Keratinocyte (primary cell): ENCODE data around the gene CPNE7. TPM values are rescaled to one million over a fixed set of nuclear protein-coding genes. Genes with fewer than 3 reads are reported as not detected.

Experiments used
- DNase-seq: peaks from one replicate; pipeline ENCODE4 v3.0.0-alpha.2; 2011; ENCODE audit warnings: low read depth, missing footprints, low spot score
- FAIRE-seq: peaks from 2 replicates; lab custom pipeline; 2011; peaks lifted over from hg19 to GRCh38; lab: Jason Lieb, UNC
- H2AFZ ChIP-seq: 2 replicates; pipeline ENCODE4 v1.6.0; 2012; ENCODE audit warnings: low read length, control low read depth, inconsistent platforms; ENCODE audit not compliant: control insufficient read depth
- H3K27ac ChIP-seq: 2 replicates; pipeline ENCODE4 v1.5.1; 2011; ENCODE audit warnings: low read length; ENCODE audit not compliant: control insufficient read depth, insufficient read depth
- H3K27me3 ChIP-seq: 3 replicates; pipeline ENCODE4 v1.6.0; 2011; ENCODE audit warnings: low read length; ENCODE audit not compliant: control insufficient read depth, insufficient read depth; ENCODE audit errors: extremely low read depth
- H3K36me3 ChIP-seq, 2 experiments: 2 replicates in 1 of 2; 3 replicates in 1 of 2; pipeline ENCODE4 v1.5.1; 2011; ENCODE audit warnings: low read length in 2 of 2, mild to moderate bottlenecking in 1 of 2; ENCODE audit not compliant: control insufficient read depth in 2 of 2, insufficient read depth in 2 of 2; ENCODE audit errors: extremely low read depth in 1 of 2
- H3K4me1 ChIP-seq: 3 replicates; pipeline ENCODE4 v1.5.1; 2011; ENCODE audit warnings: low read length; ENCODE audit not compliant: control insufficient read depth, insufficient read depth; ENCODE audit errors: extremely low read depth
- H3K4me2 ChIP-seq: 3 replicates; pipeline ENCODE4 v1.6.0; 2011; ENCODE audit warnings: low read depth, low read length; ENCODE audit not compliant: control insufficient read depth, insufficient read depth; ENCODE audit errors: extremely low read depth
- H3K4me3 ChIP-seq, 3 experiments: fragments of 200-600 bp in 1 of 3; sonication (generic) in 1 of 3; 2 replicates in 2 of 3; 3 replicates in 1 of 3; pipeline ENCODE4 v1.5.1; 2011 to 2016; ENCODE audit warnings: low read length in 3 of 3, mild to moderate bottlenecking in 3 of 3, control low read depth in 2 of 3, inconsistent platforms in 1 of 3, low read depth in 1 of 3, mixed read lengths in 1 of 3, mixed run types in 1 of 3, moderate library complexity in 1 of 3; ENCODE audit not compliant: control insufficient read depth in 2 of 3, insufficient read depth in 2 of 3; ENCODE audit errors: extremely low read depth in 1 of 3
- H3K79me2 ChIP-seq: 2 replicates; pipeline ENCODE4 v1.6.0; 2012; ENCODE audit warnings: low read length; ENCODE audit not compliant: control insufficient read depth, insufficient read depth
- H3K9ac ChIP-seq: 3 replicates; pipeline ENCODE4 v1.6.0; 2011; ENCODE audit warnings: low read length; ENCODE audit not compliant: control insufficient read depth, insufficient read depth; ENCODE audit errors: extremely low read depth
- H3K9me1 ChIP-seq: 3 replicates; pipeline ENCODE4 v1.6.0; 2011; ENCODE audit warnings: low read length; ENCODE audit not compliant: control insufficient read depth, insufficient read depth; ENCODE audit errors: extremely low read depth
- H3K9me3 ChIP-seq: 2 replicates; pipeline ENCODE4 v1.5.1; 2012; ENCODE audit warnings: low read depth, low read length; ENCODE audit not compliant: control insufficient read depth
- H4K20me1 ChIP-seq: 3 replicates; pipeline ENCODE4 v1.6.0; 2011; ENCODE audit warnings: low read length; ENCODE audit not compliant: control insufficient read depth, insufficient read depth; ENCODE audit errors: extremely low read depth
- CTCF ChIP-seq, 3 experiments: IDR thresholded peaks in 1 of 3; conservative IDR thresholded peaks in 1 of 3; optimal IDR thresholded peaks in 1 of 3; 2 replicates in 2 of 3; 3 replicates in 1 of 3; pipeline versions ENCODE3 to v1.5.1; 2011; ENCODE audit warnings: low read length in 3 of 3, mild to moderate bottlenecking in 3 of 3, moderate library complexity in 2 of 3, control low read depth in 1 of 3, inconsistent platforms in 1 of 3; ENCODE audit not compliant: insufficient read depth in 2 of 3; ENCODE audit errors: extremely low read depth in 1 of 3
- EZH2 ChIP-seq: IDR thresholded peaks from one replicate; pipeline ENCODE4 v1.6.1; 2012; ENCODE audit warnings: inconsistent platforms, mild to moderate bottlenecking, low read length, moderate library complexity
- dilution Hi-C: fragments of 300-500 bp; cut with MboI; formaldehyde crosslinking; loops from one replicate; pipeline ENCODE4 v1.7.0; 2020; ENCODE audit warnings: low sequenced_read_pairs; ENCODE audit not compliant: extremely low pct_ligation_motif_present
- polyA plus RNA-seq, 5 experiments: library from polyadenylated mRNA; depleted of rRNA in 3 of 5; stranded (reverse) in 3 of 5; stranded (forward) in 1 of 5; unstranded in 1 of 5; fragments of >200 nt; gene quantifications; 1 replicate in 1 of 5; 2 replicates in 3 of 5; 3 replicates in 1 of 5; pipeline versions ENCODE4 v1.2.1 to v1.2.3, GENCODE V29; 2011 to 2012; ENCODE audit warnings: missing spikeins in 2 of 5, low read depth in 1 of 5, low replicate concordance in 1 of 5

The CPNE7 gene
- polyA plus RNA-seq, 1 donor (not counting 4 experiments of a cell fraction or from before 2014, with no cell fraction given) = 9.1 TPM

- Histone ChIP-seq H3K79me2 (no peaks in the 10 kb centered on the region), H3K9me3 (no peaks in the 10 kb centered on the region), H3K27ac (no peak overlapping the region), H3K4me1 (no peaks in the 10 kb centered on the region), H3K27me3 (no peaks in the 10 kb centered on the region), H3K4me2 (no peak overlapping the region), H3K9me1 (no peaks in the 10 kb centered on the region), H2AFZ (no peak overlapping the region), H4K20me1 (no peaks in the 10 kb centered on the region), H3K9ac (no peak overlapping the region), H3K4me3 (no peak overlapping the region), H3K36me3 (peaks cover 29 to 39% of the 10 kb centered on the region in 2 experiments)
- TF ChIP-seq EZH2 (no peak), CTCF (optimal IDR thresholded peaks at IDR 0.05 in 1 of 3, IDR thresholded peaks at IDR 0.05 in 1 of 3, conservative IDR thresholded peaks at IDR 0.05 in 1 of 3; ENCODE audit: extremely low read depth in 1 of 3, insufficient read depth in 2 of 3, low read length in 3 of 3) (no peak)
- dilution Hi-C loops = no loop called here
- FAIRE-seq (no peak), DNase-seq (no peak)
Measured at GRCh38 chr16:89550421-89551007, 25.0 kb upstream of the CPNE7 start.

GRCh38 chr16:89552329-89552728 lies 23.2 kb upstream of the CPNE7 start:
- Histone ChIP-seq H4K20me1 (no peaks in the 10 kb centered on the region), H2AFZ (no peak overlapping the region), H3K79me2 (no peaks in the 10 kb centered on the region), H3K4me1 (no peaks in the 10 kb centered on the region), H3K27me3 (no peaks in the 10 kb centered on the region), H3K9me3 (no peaks in the 10 kb centered on the region), H3K4me2 (no peak overlapping the region), H3K4me3 (no peak overlapping the region), H3K9ac (no peak overlapping the region), H3K27ac (no peak overlapping the region), H3K9me1 (no peaks in the 10 kb centered on the region), H3K36me3 (peaks cover 24 to 38% of the 10 kb centered on the region in 2 experiments)
- FAIRE-seq = no peak
- dilution Hi-C loops = no loop called here
- DNase-seq = no peak
- TF ChIP-seq EZH2 = no peak
- no peak for TF ChIP-seq CTCF (optimal IDR thresholded peaks at IDR 0.05 in 1 of 3, IDR thresholded peaks at IDR 0.05 in 1 of 3, conservative IDR thresholded peaks at IDR 0.05 in 1 of 3; ENCODE audit: extremely low read depth in 1 of 3, insufficient read depth in 2 of 3, low read length in 3 of 3)
